COLO829 (cell line): Measurements from ENCODE around the gene PACRG.

ENCODE experiments used
- DNase-seq: peaks from one replicate; pipeline ENCODE4 v3.0.0; 2012; ENCODE audit warnings: low spot score

Gene PACRG

DNA sequence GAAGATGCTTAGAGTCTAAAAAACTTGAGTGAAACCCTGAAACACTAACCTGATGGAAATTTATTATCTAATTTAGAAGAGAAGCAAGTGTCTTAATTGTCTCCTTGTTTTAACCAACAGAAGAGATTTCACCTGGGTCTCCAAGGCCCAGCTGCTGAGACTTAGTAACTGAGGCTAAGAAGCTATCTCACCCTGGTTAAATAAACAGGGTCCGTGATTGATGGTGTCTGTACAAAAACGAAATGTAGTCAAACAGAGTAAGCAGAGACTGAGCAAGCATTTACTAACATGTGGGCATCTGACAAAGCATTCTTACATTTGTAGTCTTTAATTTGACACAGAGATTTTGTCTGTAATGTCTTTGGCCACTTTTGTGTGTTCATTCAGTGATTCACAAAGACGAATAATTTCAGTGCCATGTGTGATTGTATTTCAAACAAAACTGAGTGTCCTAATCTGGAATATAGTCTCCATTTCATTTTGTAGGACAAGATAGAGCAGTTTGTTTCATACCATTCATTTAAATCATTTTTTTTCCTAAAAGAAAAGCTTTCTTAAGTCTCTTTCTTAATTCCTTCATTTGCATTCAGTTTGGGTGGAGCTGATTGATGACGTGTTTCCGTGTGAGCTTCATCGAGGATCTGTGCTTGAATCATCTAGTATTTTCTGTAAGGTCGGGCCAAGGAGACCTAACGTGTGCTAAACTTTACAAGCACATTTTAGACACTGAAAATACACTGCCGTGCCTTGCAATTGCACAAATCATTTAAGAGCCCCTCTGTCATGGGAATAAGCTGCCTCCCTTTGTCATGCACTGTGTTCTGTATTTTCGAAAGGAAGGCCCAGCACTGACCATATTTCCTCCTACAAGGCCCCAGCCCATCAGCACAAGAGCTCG is 516.2 kb downstream of the PACRG start:
- no peak for DNase-seq

- peak; percentile 15 for DNase-seq
These were observed 520.3 kb downstream of the PACRG start for GRCh38 chr6:163248051-163248450.

DNA sequence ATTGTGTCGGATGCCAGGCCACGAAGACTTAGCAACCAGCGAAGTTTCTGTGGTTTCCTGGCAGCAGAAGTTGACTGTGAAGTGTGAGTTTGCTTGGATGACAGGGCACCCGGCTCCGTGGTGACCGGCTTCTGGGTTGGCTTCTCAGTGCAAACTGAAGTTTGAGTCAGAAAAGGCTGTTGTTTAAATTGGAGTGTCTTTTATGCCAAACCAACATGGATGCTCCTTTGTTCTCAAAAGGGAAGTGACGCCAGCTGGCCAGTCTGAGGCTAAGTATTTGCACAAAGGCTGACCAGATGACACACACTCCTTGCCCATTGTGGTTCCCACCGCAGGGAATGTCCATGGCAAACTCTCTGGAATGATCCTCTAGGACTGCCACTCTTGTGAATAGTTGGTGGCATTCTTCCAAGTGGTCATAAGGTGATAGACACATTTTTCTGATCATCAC is 521.9 kb downstream of the PACRG start:
- no peak for DNase-seq

DNA sequence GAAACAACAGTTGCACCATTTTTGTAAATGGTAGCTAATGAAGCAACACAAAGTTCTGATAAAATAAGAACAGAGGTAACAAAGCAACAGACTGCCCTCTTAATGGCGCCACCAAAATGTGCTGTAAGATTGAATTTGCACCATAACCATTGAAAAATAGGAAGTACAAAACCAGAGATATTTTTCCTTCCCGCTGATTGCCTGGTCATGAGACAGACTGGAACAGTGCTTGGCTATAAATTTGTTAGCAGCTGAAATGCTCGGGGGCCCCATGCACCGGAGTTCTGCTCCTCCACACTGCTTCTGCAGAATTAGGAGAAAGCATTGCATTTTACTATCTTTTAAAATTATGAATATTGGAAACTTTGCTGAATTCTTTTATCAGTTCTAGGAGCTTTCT is 522.3 kb downstream of the PACRG start:
- DNase-seq = no peak

DNA sequence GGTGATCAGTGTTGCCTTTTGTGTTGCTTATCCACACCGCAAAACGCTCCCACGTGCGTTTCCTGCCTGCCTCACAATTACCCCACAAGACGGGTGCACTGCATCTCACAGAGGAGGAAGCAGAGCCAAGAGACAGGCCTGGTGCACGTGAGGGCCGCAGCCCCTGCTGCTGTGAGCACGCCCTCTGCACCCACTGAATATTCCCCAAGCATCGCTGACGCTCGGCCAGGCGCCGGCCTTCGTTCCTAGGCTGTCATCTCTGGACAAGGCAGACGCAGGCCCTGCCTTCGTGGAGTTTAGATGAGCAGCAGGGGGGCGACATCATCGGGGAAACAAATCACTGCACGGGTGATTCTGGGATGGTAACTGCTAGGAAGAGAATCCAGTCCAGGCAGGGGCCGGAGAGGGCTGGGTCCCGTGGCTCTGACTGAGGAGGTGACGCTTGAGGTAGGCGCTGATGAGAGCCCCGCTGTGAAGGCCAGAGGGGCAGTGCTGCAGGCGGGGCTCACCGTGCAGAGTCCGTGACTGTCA is 524.4 kb downstream of the PACRG start:
- DNase-seq = no peak

GRCh38 chr6:163253556-163254213 is 525.9 kb downstream of the PACRG start:
- DNase-seq = no peak

DNA sequence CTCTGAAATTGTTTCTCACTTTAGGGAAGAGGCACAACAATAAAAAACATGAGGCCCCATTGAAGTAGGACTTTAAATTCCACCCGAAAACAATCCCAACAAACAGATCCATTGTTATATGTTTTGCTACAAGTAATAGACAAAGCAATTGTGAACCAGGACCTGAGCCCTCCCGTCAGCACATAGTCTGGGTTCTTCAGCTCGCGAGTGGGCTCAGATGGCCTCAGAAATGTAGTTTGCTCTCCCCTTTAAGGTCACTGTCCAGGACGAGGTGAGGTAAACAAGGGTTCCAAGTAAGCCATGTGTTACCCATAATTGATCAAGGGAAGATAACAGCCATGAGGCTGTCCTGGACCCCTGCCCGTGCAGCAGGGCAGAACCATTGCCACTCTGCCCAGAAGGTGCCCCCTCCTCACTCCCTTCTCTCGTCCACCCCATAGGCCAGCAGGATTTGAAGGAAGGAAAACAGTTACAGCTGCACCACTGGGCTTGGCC is 526.6 kb downstream of the PACRG start:
- DNase-seq = no peak

DNA sequence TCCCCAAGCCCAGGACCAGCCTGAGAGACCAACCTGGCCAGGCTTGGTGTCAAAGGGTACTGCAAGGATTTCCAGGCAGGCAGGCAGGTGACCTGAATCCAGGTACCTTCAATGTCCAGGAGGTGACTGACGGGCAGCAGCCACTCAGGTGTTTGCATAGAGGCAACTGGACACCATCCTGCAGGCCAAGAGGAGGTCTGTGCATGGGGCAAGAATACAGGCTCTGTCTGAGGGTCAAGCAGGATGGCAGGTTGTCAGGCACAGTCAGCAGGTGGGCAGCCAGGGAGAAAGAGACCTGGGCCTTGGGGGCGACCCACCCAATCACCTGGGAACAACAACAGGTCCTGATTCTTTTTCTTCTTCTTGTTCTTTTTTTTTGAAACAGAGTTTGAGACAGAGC is 527.5 kb downstream of the PACRG start:
- no peak for DNase-seq

- no peak for DNase-seq
These were observed 531.9 kb downstream of the PACRG start for GRCh38 chr6:163259689-163260088.

- no peak for DNase-seq
These were observed 532.5 kb downstream of the PACRG start for GRCh38 chr6:163260111-163260895.

- DNase-seq = no peak
These were observed 533.1 kb downstream of the PACRG start for GRCh38 chr6:163260911-163261310.

- no peak for DNase-seq
These were observed 533.6 kb downstream of the PACRG start for GRCh38 chr6:163261361-163261760.

DNA sequence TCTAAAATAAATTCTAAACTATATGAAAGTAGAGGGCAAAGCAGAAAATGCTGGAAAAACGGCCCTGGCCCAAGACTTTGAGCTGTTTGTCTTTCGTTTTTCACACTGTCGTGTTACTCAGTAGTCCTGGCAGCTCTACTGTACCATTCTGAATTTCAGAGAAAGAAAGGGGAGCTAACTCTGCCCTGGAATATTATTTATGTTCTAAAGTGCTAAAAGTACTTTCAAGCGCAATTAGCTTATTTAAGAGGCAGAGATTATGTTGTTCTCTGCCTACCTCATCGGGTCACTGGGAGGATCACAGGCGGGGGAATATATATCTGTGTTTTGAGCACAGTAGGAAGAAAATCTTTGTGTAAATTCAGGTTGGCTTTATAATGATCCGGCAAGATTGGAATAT is 534.3 kb downstream of the PACRG start:
- no peak for DNase-seq

DNA sequence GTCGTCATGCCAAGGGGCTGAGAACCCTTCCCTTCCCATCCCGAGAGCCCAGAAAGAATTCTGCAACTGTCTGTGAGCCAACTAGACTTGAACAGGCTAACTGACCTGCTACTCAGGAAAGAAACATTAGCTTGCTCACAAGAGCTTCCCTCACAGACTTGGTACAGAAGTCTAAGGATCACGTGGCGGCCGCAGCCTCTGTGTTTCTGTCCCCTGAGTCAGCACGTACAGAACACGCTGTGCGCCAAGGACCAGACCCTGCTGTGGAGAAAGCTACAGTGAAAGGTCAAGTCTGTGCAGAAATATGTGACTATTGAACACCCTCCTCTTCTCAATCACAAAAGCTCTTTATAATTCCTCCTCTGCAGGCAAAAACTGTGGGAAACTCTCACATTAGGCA is 535.4 kb downstream of the PACRG start:
- DNase-seq = peak; percentile 44

- DNase-seq = no peak
These were observed 536.4 kb downstream of the PACRG start for GRCh38 chr6:163263998-163264661.

GRCh38 chr6:163264662-163265035 is 536.9 kb downstream of the PACRG start:
- no peak for DNase-seq

GRCh38 chr6:163281634-163282033 is 553.9 kb downstream of the PACRG start:
- no peak for DNase-seq

GRCh38 chr6:163282672-163283071 is 554.9 kb downstream of the PACRG start:
- DNase-seq = no peak

- DNase-seq = no peak
These were observed 556.4 kb downstream of the PACRG start for GRCh38 chr6:163284151-163284550.

GRCh38 chr6:163285691-163286090 is 557.9 kb downstream of the PACRG start:
- DNase-seq = peak; percentile 15

- no peak for DNase-seq
These were observed 559.9 kb downstream of the PACRG start for GRCh38 chr6:163287626-163288025.

DNA sequence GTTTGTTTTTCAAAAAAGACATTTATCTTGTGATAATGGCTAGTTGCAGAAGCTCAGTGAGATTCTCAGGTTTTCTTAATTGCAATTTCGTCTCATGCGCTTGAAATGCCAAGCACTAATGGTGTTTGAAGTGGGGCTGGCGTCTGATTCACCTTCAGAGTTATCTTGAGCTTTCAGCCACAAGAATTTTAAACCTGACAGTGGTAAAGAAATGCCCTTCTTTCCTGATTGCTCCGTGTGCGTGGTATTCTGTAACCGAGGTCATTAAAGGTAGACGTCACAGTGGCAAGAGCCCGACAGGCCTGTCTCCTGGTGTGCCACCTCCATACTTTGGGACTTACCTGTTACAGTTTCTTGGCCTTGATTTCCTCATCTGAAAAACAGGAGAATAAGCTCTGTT is 560.3 kb downstream of the PACRG start:
- DNase-seq = no peak
